Fibroblast of lung (primary cell): ENCODE results near the gene LRRC46.

Experiments used
- CTCF ChIP-seq, 2 donors: IDR thresholded peaks in 1 of 2; conservative IDR thresholded peaks in 1 of 2; 1 replicate in 1 of 2; 2 replicates in 1 of 2; pipeline ENCODE4 v1.5.1; 2011 to 2012; ENCODE audit warnings: low read length in 2 of 2, control low read depth in 1 of 2, inconsistent platforms in 1 of 2, low read depth in 1 of 2, mild to moderate bottlenecking in 1 of 2
- EZH2 ChIP-seq: IDR thresholded peaks from 2 replicates; pipeline ENCODE4 v1.5.1; 2012; ENCODE audit warnings: low read length, control low read depth, mild to moderate bottlenecking; ENCODE audit errors: missing control alignments

GRCh38 chr17:47812146-47812920 lies 19.1 kb upstream of the LRRC46 start:
- TF ChIP-seq CTCF (conservative IDR thresholded peaks at IDR 0.05 in 1 of 2, IDR thresholded peaks at IDR 0.05 in 1 of 2; ENCODE audit: low read depth in 1 of 2, low read length in 2 of 2) (no peak), EZH2 (no peak)
